ENCODE data around the gene TP53AIP1.

The TP53AIP1 gene

GRCh38 chr11:128888034-128888985, 54.4 kb downstream of the TP53AIP1 start:
- no peak for DNase-seq

DNA sequence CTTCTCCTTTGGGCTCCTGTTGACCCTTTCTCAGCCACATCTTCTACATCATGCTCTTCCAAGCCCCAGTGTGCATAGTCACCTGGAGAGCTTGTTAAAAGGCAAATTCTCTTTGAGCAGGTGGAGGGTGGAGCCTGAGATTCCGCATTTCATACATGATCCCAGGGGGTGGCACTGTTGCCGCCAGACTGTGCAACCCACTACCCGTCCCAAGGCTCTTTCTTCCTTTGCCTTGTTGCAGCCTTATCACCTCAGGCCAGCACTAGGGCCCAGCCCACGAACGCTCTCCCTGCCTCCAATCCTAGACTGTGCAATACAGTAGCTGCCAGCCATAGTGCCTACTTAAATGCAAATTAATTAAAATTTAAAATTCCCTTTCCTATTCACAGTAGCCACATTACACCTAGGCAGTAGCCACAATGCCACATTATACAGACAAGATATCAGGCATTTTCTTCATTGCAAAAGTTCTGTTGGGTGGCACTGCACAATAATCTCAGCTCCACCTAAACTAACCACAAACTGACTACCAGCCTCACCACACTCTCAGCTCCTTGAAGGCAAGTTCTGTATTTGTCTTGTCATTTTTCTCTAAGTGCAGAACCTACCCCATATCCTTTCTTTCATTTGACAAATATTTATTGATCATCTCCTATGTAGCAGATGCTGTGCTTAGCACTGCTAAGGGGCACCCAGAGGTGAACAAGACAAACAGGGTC, 56.1 kb downstream of the TP53AIP1 start:
- DNase-seq, result no peak
